Breast epithelium (tissue), 4 donors: ENCODE results near the gene CDH4. TPM values are rescaled to one million over a fixed set of nuclear protein-coding genes. Genes with fewer than 3 reads are reported as not detected.

Source experiments
- DNase-seq, 2 donors: peaks; one replicate each; pipeline ENCODE4 v3.0.0-alpha.2; 2019; ENCODE audit warnings: low spot score in 2 of 2
- H3K27ac ChIP-seq, 2 donors: fragments of 200-600 bp; sonication (generic) in 1 of 2; one replicate each; pipeline ENCODE4 v1.5.1; 2016 to 2019; ENCODE audit warnings: mild to moderate bottlenecking in 1 of 2
- H3K27me3 ChIP-seq, 2 donors: fragments of 200-600 bp; sonication (generic) in 1 of 2; one replicate each; pipeline versions ENCODE4 v1.5.1 to v1.6.0; 2017 to 2019; ENCODE audit warnings: control low read depth in 1 of 2, mild to moderate bottlenecking in 1 of 2
- H3K36me3 ChIP-seq: fragments of 200-600 bp; one replicate; pipeline ENCODE4 v1.5.1; 2019
- H3K4me1 ChIP-seq, 2 donors: fragments of 200-600 bp; sonication (generic); one replicate each; pipeline ENCODE4 v1.5.1; 2016 to 2019; ENCODE audit warnings: control low read depth in 1 of 2
- H3K4me3 ChIP-seq, 3 donors: fragments of 200-600 bp; sonication (generic); 1 replicate in 2 of 3; 2 replicates in 1 of 3; pipeline ENCODE4 v1.5.1; 2016 to 2019; ENCODE audit warnings: mild to moderate bottlenecking in 3 of 3, moderate library complexity in 2 of 3
- H3K9me3 ChIP-seq, 2 donors: fragments of 200-600 bp; sonication (generic) in 1 of 2; one replicate each; pipeline ENCODE4 v1.5.1; 2016 to 2019; ENCODE audit warnings: control low read depth in 1 of 2
- POLR2A ChIP-seq: fragments of 450-650 bp; IDR thresholded peaks from one replicate; pipeline ENCODE4 v1.6.1; 2016; ENCODE audit warnings: antibody characterized with exemption, mild to moderate bottlenecking, moderate library complexity
- POLR2AphosphoS5 ChIP-seq, 3 donors: sonication (generic); formaldehyde crosslinking; IDR thresholded peaks; one replicate each; pipeline ENCODE4 v1.6.1; 2017; ENCODE audit warnings: antibody characterized with exemption in 3 of 3
- intact Hi-C: fragments of 100-400 bp; cut with DNase I; formaldehyde crosslinking; loops from one replicate; pipeline ENCODE4 v1.15.1; 2023; ENCODE audit warnings: low total_unique reads
- total RNA-seq, 3 donors: library from RNA; depleted of rRNA; stranded (reverse); fragments of >200 nt; gene quantifications; one replicate each; pipeline ENCODE4 v1.1.0, GENCODE V29; 2016
- TF ChIP-seq, protein P1 (sequence below), 3 donors: fragments of 450-650 bp; IDR thresholded peaks; one replicate each; pipeline ENCODE4 v1.5.1; 2016 to 2017; ENCODE audit warnings: antibody characterized with exemption in 3 of 3, mild to moderate bottlenecking in 3 of 3, moderate library complexity in 3 of 3

The CDH4 gene
- total RNA-seq, 3 donors from 2014 or later, result under 0.01 TPM; not detected in 2

DNA sequence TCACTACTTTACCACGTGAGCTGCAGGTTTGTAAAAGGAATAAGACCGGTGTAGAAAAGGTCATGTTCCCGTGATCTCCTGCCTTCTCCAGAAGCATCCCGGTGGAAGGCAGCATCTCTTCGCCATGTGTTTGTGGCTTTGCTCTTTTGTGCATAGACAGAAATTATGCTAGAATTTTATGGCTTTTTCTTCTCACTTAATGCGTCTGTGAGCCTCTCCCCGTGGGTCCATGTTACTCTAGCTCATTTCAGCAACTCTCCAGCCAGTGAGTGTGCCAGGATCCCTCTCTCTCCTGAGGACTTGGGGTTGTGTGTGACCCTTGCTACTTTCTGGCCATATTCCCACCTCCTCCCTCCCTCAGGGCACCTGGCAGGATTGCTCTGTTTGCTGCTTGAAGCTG, 289.5 kb downstream of the CDH4 start:
- DNase-seq, result no peak
- H3K27me3 ChIP-seq, result peaks cover 0 to 2% of the 10 kb centered on the region in 2 donors
- H3K4me3 ChIP-seq, result no peak overlapping the region
- no peak overlapping the region for H3K27ac ChIP-seq
- TF ChIP-seq POLR2A (no peak), POLR2AphosphoS5 (IDR thresholded peaks at IDR 0.05) (no peak)
- TF ChIP-seq, protein P1, sequence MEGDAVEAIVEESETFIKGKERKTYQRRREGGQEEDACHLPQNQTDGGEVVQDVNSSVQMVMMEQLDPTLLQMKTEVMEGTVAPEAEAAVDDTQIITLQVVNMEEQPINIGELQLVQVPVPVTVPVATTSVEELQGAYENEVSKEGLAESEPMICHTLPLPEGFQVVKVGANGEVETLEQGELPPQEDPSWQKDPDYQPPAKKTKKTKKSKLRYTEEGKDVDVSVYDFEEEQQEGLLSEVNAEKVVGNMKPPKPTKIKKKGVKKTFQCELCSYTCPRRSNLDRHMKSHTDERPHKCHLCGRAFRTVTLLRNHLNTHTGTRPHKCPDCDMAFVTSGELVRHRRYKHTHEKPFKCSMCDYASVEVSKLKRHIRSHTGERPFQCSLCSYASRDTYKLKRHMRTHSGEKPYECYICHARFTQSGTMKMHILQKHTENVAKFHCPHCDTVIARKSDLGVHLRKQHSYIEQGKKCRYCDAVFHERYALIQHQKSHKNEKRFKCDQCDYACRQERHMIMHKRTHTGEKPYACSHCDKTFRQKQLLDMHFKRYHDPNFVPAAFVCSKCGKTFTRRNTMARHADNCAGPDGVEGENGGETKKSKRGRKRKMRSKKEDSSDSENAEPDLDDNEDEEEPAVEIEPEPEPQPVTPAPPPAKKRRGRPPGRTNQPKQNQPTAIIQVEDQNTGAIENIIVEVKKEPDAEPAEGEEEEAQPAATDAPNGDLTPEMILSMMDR (IDR thresholded peaks at IDR 0.05), result no peak
- no peaks in the 10 kb centered on the region for H3K4me1 ChIP-seq
- no peaks in the 10 kb centered on the region for H3K9me3 ChIP-seq
- H3K36me3 ChIP-seq, result no peaks in the 10 kb centered on the region
- intact Hi-C loops, result no loop called here

DNA sequence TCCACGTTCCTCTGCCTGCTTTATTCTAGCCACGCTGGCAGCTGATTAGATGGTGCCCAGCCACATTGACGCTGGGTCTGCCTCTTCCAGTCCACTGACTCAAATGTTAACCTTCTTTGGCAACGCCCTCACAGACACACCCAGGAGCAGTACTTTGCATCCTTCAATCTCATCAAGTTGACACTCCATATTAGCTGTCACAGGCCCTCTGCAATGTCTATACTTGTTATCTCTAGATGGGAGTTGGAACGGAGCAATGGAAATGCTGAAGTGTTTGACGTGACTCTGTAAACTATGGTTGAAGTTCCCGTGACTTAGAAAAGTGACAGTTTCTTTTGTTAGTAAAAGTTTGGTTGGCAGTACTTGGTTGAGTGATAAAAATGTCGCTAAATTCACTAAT, 291.0 kb downstream of the CDH4 start:
- Histone ChIP-seq H3K27me3 (peaks cover 0 to 7% of the 10 kb centered on the region in 2 donors), H3K4me3 (no peak overlapping the region), H3K36me3 (no peaks in the 10 kb centered on the region), H3K27ac (no peak overlapping the region), H3K4me1 (no peaks in the 10 kb centered on the region), H3K9me3 (no peaks in the 10 kb centered on the region)
- TF ChIP-seq POLR2A, result no peak
- no peak for TF ChIP-seq POLR2AphosphoS5 (IDR thresholded peaks at IDR 0.05)
- TF ChIP-seq, protein P1 (IDR thresholded peaks at IDR 0.05), result no peak
- intact Hi-C loops, result no loop called here
- DNase-seq, result no peak

DNA sequence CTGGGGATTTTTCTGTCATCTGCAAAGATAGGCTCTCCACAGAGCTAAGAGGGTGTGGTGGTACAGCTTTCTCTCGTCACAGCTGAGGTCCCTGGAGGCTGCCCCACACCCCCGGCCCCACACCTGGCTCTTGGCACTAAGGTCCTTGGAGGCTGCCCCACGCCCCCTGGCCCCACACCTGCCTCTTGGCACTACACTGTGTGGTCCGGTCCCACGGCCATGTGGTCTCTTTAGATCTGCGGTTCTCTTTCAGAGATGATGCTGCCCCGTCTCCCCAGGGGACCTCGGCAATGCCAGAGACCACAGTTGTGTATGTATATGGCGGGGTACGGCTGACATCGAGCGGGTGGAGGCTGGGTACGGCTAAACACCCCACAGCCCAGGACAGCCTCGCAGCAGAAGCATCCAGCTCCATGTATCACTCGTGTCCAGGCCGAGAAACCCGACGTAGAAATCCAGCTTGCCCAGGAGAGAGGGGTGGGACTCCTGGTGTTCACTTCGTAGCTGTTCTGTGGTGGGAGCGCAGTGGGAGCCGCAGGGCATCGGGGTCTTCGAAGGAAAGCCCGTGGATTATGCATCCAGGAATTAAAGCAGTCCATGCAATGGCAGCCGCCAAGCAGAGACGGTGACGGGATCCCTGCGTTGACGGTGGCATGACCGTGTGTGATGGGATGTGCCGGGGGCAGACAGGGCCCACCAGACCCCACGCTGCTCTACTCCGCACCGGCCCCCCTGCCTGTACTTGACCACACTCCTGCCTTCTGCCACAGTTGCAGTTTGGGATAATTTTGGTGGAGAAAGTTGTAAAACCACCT, 292.1 kb downstream of the CDH4 start:
- Histone ChIP-seq H3K4me1 (no peaks in the 10 kb centered on the region), H3K27ac (no peak overlapping the region), H3K36me3 (no peaks in the 10 kb centered on the region), H3K27me3 (peaks cover 0 to 7% of the 10 kb centered on the region in 2 donors), H3K4me3 (no peak overlapping the region), H3K9me3 (no peaks in the 10 kb centered on the region)
- DNase-seq, result no peak
- no peak for TF ChIP-seq POLR2A
- no peak for TF ChIP-seq POLR2AphosphoS5 (IDR thresholded peaks at IDR 0.05)
- TF ChIP-seq, protein P1 (IDR thresholded peaks at IDR 0.05), result no peak
- intact Hi-C loops, result no loop called here

DNA sequence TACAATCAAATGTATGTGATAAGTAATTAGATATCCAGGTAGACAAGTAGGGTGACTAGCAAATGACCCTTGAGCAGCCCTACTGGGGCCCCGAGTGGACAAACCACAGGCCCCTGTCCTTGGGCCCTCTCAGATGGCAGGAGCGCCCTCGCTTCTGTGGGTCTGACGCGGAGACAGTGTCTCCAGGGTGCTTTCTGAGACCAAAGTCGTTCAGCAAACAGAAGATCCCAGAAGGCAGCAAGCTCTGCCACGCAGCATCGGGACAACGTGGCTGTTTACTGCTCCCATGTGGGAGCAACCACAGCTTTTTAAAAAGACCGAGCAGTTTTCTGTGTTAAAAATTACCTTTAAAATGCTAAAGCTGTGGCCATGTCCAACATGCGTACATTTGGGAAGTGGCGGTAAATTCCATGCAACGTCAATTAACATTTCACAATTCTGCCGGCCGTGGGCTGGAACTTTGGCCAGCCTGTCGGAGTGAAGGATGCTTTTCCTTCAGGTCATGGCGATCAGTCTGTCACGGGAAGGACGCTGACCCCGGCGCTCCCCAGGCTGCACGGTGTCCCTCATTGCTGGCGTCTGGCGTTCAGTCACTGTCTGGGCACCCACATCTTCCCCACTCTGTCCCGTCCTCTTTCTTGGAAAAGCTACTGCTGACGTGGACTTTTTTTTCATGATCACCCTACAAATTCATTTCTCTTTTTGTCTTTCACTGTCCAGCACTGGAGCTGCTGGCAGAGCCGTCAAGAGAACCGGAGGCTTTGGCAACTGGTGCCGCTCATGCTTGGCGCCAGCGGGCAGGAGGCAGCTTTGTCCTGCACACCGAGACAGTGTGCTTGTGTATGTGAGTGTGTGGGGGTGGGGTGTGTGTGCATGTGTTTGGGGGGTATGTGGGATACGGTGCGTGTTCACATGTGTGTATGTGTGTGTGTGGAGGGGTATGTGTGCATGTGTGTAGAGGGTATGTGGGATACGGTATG, 293.1 kb downstream of the CDH4 start:
- no peak overlapping the region for H3K4me3 ChIP-seq
- no peaks in the 10 kb centered on the region for H3K4me1 ChIP-seq
- no peaks in the 10 kb centered on the region for H3K9me3 ChIP-seq
- TF ChIP-seq POLR2AphosphoS5 (IDR thresholded peaks at IDR 0.05) (no peak), POLR2A (no peak)
- TF ChIP-seq, protein P1 (IDR thresholded peaks at IDR 0.05), result no peak
- no peak for DNase-seq
- H3K27ac ChIP-seq, result no peak overlapping the region
- peaks cover 0 to 11% of the 10 kb centered on the region in 2 donors for H3K27me3 ChIP-seq
- intact Hi-C loops, result no loop called here
- no peaks in the 10 kb centered on the region for H3K36me3 ChIP-seq
